ENCODE results near the gene FGF12.

Gene FGF12

GRCh38 chr3:192155194-192155593 lies 572.1 kb downstream of the FGF12 start:
- no peaks in the 10 kb centered on the region for H3K36me3 Mint-ChIP-seq
- H3K4me1 Mint-ChIP-seq: peaks cover 4% of the 10 kb centered on the region
- peak overlapping the region; percentile 71 for H3K4me3 Mint-ChIP-seq
- H3K27ac Mint-ChIP-seq: no peak overlapping the region
- peaks cover 29% of the 10 kb centered on the region for H3K27me3 Mint-ChIP-seq
- H3K9me3 Mint-ChIP-seq: no peaks in the 10 kb centered on the region
- no peak for ATAC-seq

GRCh38 chr3:192133271-192133670 lies 594.1 kb downstream of the FGF12 start:
- no peak for ATAC-seq
- H3K27me3 Mint-ChIP-seq: no peaks in the 10 kb centered on the region

DNA sequence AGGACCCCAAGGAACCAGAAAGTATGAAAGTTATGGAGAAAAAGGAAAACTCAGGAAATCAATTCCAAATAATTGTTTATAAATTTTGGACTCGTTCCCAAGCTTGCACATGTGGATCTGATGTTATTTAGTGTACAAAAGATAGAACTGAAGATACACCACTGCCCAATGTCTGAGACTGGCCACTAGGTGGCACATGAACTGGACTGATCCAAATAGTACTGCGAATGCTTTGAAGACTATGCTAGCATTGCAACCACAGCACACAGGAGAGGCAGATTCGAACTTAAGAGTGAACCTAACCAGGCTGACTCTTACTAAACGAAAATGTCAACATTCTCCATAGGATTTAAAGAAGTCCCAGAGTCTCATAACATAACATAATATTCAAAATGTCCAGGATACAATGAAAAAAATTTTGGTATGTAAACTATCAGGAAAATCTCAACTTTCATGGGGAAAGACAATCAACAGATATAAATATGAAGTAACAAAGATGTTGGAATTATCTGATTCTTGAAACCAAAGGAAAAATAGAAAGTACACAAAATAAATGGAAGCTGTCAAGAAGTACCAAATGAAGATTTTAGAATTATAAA lies 596.7 kb downstream of the FGF12 start:
- H3K27me3 Mint-ChIP-seq: no peaks in the 10 kb centered on the region
- ATAC-seq: peak; percentile 71
- peaks cover 3% of the 10 kb centered on the region for H3K9me3 Mint-ChIP-seq
- no peaks in the 10 kb centered on the region for H3K36me3 Mint-ChIP-seq
- no peaks in the 10 kb centered on the region for H3K4me1 Mint-ChIP-seq
- no peak overlapping the region for H3K27ac Mint-ChIP-seq
- no peak overlapping the region for H3K4me3 Mint-ChIP-seq

More at GRCh38 chr3:192133271-192133670, 594.1 kb downstream of the FGF12 start:
- no peaks in the 10 kb centered on the region for H3K36me3 Mint-ChIP-seq
- H3K27ac Mint-ChIP-seq: no peak overlapping the region
- H3K4me3 Mint-ChIP-seq: no peak overlapping the region
- H3K4me1 Mint-ChIP-seq: no peaks in the 10 kb centered on the region
- peaks cover 3% of the 10 kb centered on the region for H3K9me3 Mint-ChIP-seq

DNA sequence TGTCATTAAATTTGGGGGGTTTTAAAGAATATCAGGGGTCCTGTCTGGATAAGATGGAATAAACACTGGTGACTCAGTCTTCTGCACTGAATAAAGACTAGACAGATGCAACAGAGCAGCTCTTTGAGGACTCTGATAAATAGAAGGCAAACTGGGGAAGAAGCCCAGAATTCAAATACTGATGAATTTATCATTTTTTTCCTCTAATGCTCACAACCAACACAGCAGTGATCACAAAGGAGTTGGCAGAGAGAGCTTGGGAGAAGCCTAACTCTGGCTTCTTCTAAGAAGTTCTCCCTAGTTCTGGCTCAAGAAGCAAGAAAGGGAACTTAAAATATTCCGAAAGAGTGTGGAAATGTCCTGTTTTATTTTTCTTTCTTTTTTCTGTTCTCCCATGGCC lies 597.8 kb downstream of the FGF12 start:
- Mint-ChIP-seq H3K27ac (no peak overlapping the region), H3K4me3 (no peak overlapping the region)
- no peak for ATAC-seq

GRCh38 chr3:192128922-192129321 lies 598.4 kb downstream of the FGF12 start:
- Mint-ChIP-seq H3K4me1 (no peaks in the 10 kb centered on the region), H3K4me3 (no peak overlapping the region), H3K27ac (no peak overlapping the region), H3K9me3 (peaks cover 3% of the 10 kb centered on the region), H3K27me3 (no peaks in the 10 kb centered on the region), H3K36me3 (no peaks in the 10 kb centered on the region)
- peak; percentile 47 for ATAC-seq

More for the DNA sequence above, 597.8 kb downstream of the FGF12 start:
- Mint-ChIP-seq H3K36me3 (no peaks in the 10 kb centered on the region), H3K27me3 (no peaks in the 10 kb centered on the region), H3K9me3 (peaks cover 3% of the 10 kb centered on the region), H3K4me1 (no peaks in the 10 kb centered on the region)

- H3K36me3 Mint-ChIP-seq: no peaks in the 10 kb centered on the region
These were observed 599.3 kb downstream of the FGF12 start for GRCh38 chr3:192128060-192128459.

DNA sequence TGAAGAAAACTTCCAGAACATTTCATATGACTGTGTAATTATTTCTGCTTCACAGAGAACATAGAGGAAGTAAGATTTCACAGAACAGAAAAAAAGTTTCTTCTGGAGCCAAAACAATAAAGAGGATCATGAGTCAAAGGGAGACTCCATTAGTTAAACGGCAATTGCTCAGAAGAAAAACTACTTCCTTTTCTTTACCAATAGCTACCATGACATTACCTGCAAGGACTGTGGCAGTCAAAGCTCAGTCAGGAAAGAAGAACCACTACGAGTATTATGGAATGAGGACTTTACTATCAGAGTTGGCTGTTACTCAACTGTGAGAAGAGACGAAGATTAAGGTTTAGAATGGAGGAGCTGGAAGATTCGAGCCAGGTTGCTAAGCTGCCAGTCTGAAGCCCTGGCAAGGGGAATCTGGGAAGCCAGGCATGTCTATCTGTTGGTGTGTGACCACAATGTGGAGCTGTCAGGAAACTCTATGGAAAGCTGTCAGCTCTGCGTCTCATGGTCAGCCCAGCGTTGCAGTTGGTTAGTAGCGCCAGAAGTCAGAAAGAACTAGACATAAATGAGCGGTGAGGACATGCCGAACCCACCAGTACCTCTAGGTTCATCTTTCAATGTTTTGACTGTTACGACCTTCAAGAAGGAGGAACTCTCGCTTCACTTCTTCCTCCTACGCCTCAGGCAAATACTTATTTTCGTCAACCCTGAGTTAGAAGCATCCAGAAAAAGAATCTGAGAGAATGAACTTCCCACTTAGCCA lies 604.3 kb downstream of the FGF12 start:
- H3K27ac Mint-ChIP-seq: peak overlapping the region; percentile 90

More at GRCh38 chr3:192128060-192128459, 599.3 kb downstream of the FGF12 start:
- H3K9me3 Mint-ChIP-seq: peaks cover 3% of the 10 kb centered on the region
- no peaks in the 10 kb centered on the region for H3K27me3 Mint-ChIP-seq
- H3K4me3 Mint-ChIP-seq: no peak overlapping the region
- no peak overlapping the region for H3K27ac Mint-ChIP-seq
- peaks cover 8% of the 10 kb centered on the region for H3K4me1 Mint-ChIP-seq
- no peak for ATAC-seq

GRCh38 chr3:192121923-192122322 lies 605.4 kb downstream of the FGF12 start:
- H3K9me3 Mint-ChIP-seq: no peaks in the 10 kb centered on the region
- H3K4me1 Mint-ChIP-seq: peaks cover 13% of the 10 kb centered on the region
- H3K4me3 Mint-ChIP-seq: no peak overlapping the region
- no peaks in the 10 kb centered on the region for H3K36me3 Mint-ChIP-seq
- no peaks in the 10 kb centered on the region for H3K27me3 Mint-ChIP-seq
- ATAC-seq: no peak
- H3K27ac Mint-ChIP-seq: no peak overlapping the region

More for the DNA sequence above, 604.3 kb downstream of the FGF12 start:
- H3K9me3 Mint-ChIP-seq: no peaks in the 10 kb centered on the region
- H3K4me3 Mint-ChIP-seq: peak overlapping the region; percentile 61
- H3K36me3 Mint-ChIP-seq: no peaks in the 10 kb centered on the region
- peaks cover 13% of the 10 kb centered on the region for H3K4me1 Mint-ChIP-seq
- H3K27me3 Mint-ChIP-seq: no peaks in the 10 kb centered on the region
- peak; percentile 90 for ATAC-seq

DNA sequence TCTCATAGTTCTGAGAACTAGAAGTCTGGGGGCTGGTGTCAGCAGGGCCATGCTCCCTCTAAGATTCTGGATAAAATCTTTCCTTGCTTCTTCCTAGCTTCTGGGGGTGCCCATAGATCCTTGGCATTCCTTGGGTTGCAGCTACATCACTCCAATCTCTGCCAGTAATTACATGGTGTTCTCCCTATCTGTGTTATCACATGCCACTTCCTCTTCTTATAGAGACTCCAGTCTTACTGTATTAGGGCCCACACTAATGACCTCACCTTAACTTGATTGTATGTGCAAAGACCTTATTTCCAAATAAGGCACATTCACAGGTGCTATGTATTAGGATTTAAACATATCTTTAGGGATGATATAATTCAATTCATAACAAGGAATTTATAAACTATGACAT lies 618.5 kb downstream of the FGF12 start:
- no peak for ATAC-seq
- Mint-ChIP-seq H3K4me3 (no peak overlapping the region), H3K4me1 (no peaks in the 10 kb centered on the region), H3K36me3 (no peaks in the 10 kb centered on the region), H3K9me3 (no peaks in the 10 kb centered on the region), H3K27me3 (no peaks in the 10 kb centered on the region), H3K27ac (no peak overlapping the region)

DNA sequence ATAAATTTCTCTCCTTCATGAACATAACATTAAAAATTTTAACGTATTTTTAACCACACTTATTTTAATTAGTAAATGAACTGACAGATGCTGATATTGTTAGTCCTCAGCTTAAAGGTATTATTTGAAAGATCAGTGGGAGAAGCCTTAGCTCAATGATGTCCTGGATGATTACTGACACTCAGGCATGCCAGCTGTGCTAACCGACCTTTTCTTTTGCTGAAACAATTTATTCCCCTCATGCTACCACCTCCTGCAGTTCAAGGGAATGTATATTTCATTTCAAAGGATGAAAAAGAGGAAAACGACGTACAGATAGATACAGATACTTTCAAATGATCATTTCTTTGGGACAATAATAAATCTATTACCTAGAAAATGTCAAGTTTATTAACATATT lies 620.8 kb downstream of the FGF12 start:
- no peak overlapping the region for H3K27ac Mint-ChIP-seq
- H3K4me1 Mint-ChIP-seq: no peaks in the 10 kb centered on the region
- no peaks in the 10 kb centered on the region for H3K27me3 Mint-ChIP-seq
- H3K9me3 Mint-ChIP-seq: no peaks in the 10 kb centered on the region
- no peaks in the 10 kb centered on the region for H3K36me3 Mint-ChIP-seq
- no peak overlapping the region for H3K4me3 Mint-ChIP-seq
- no peak for ATAC-seq

DNA sequence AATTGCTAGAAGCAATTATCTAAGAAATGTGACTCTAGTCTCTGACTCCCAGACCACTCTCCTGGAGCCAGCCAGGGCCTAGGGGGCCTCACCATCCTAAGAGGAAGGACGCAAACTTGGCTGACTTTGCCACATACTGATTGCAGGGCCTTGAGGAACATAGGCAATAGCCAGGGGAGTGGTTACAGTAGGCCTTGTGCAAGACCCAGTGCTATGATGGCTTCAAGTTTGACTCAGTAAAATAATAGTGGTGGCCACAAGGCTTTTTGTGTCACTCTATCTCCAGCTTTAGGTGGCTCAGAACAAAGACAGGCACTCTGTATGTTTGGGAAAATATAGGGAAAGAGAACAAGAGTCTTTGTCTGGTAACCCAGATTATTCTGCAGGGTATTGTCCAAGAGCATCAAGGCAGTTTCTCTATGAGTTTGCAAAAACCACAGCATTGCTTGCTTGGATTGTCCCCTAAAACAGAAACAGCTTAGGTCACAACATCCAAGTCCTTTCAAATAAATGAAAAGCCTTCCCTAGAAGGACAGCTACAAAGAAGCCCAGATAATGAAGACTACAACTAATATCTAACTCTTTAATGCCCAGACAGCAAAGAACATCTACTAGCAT lies 634.8 kb downstream of the FGF12 start:
- peaks cover 14% of the 10 kb centered on the region for H3K4me1 Mint-ChIP-seq
- H3K4me3 Mint-ChIP-seq: no peak overlapping the region
- H3K27ac Mint-ChIP-seq: no peak overlapping the region
- ATAC-seq: no peak
- no peaks in the 10 kb centered on the region for H3K9me3 Mint-ChIP-seq
- H3K27me3 Mint-ChIP-seq: peaks cover 8% of the 10 kb centered on the region
- no peaks in the 10 kb centered on the region for H3K36me3 Mint-ChIP-seq

GRCh38 chr3:192091831-192092230 lies 635.5 kb downstream of the FGF12 start:
- H3K4me3 Mint-ChIP-seq: no peak overlapping the region

DNA sequence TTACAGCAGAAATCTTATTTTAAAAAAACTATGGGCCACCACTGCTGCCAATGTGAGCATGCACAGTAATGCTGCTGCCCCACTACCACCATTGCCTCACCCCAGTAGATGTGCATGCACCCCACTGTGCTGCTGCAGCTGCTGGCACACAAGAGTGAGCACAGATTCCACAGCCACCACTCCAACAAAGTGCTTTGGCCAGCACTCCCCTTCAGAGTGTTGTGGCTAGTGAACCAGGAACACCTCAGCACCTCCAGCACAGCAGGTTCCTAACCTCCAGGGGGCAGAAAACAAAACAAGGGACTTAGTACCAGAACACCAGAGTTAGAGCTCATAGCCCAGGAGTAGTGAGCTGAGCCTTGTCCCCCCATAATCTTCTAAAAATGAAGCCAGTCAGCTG lies 636.8 kb downstream of the FGF12 start:
- Mint-ChIP-seq H3K27ac (no peak overlapping the region), H3K9me3 (no peaks in the 10 kb centered on the region), H3K36me3 (no peaks in the 10 kb centered on the region), H3K4me3 (no peak overlapping the region), H3K27me3 (peaks cover 8% of the 10 kb centered on the region), H3K4me1 (peaks cover 14% of the 10 kb centered on the region)
- ATAC-seq: no peak

More at GRCh38 chr3:192091831-192092230, 635.5 kb downstream of the FGF12 start:
- H3K9me3 Mint-ChIP-seq: no peaks in the 10 kb centered on the region
- H3K27me3 Mint-ChIP-seq: peaks cover 8% of the 10 kb centered on the region
- no peak for ATAC-seq
- H3K4me1 Mint-ChIP-seq: peaks cover 14% of the 10 kb centered on the region
- H3K36me3 Mint-ChIP-seq: no peaks in the 10 kb centered on the region
- H3K27ac Mint-ChIP-seq: no peak overlapping the region

Data from stimulated activated memory B cell treated with anti-CD40 and anti-IgM and Interleukin-4, amounts not matched to agents 10 μg/mL and 1 μg/mL and 100 μg/mL, for 72 hours (primary cell).